Activated CD4-positive, alpha-beta T cell treated with anti-CD3 and anti-CD28 coated beads, Interleukin-2, amount 10 ng/mL, durations not matched to agents 7 days and 5 days (primary cell): ENCODE results near the gene OR14A16. TPM values are rescaled to one million over a fixed set of nuclear protein-coding genes. Genes with fewer than 3 reads are reported as not detected.

ENCODE experiments used
- CTCF ChIA-PET: fragments of 350-600 bp; sonication (Branson Sonifier 250); formaldehyde crosslinking; loops from one replicate; lab custom pipeline; 2021; ENCODE audit warnings: antibody characterized with exemption; lab: Charles Lee
- POLR2A ChIA-PET: fragments of 350-600 bp; sonication (Branson Sonifier 250); formaldehyde crosslinking; loops from one replicate; lab custom pipeline; 2021; ENCODE audit warnings: antibody characterized with exemption; lab: Charles Lee
- DNase-seq: peaks from one replicate; pipeline ENCODE4 v3.0.0-alpha.2; 2020
- H3K27ac Mint-ChIP-seq: one replicate; pipeline ENCODE4 v1.8.0; 2021; ENCODE audit warnings: mild to moderate bottlenecking, moderate library complexity, mixed read lengths
- H3K27me3 Mint-ChIP-seq: one replicate; pipeline ENCODE4 v1.8.0; 2021; ENCODE audit warnings: mixed read lengths
- H3K36me3 Mint-ChIP-seq: one replicate; pipeline ENCODE4 v1.8.0; 2021; ENCODE audit warnings: low read depth, mixed read lengths
- H3K4me1 Mint-ChIP-seq: one replicate; pipeline ENCODE4 v1.8.0; 2021; ENCODE audit warnings: mixed read lengths
- H3K4me3 Mint-ChIP-seq: one replicate; pipeline ENCODE4 v1.8.0; 2021; ENCODE audit warnings: mild to moderate bottlenecking, moderate library complexity, mixed read lengths
- H3K9me3 Mint-ChIP-seq: one replicate; pipeline ENCODE4 v1.8.0; 2021; ENCODE audit warnings: mixed read lengths
- total RNA-seq, 2 experiments: library from RNA; stranded (reverse); gene quantifications; one replicate each; pipeline ENCODE4 v1.2.3, GENCODE V29; 2021

OR14A16 gene
- total RNA-seq = not detected

GRCh38 chr1:247824023-247824422 is at the start of gene OR14A16:
Gene OR14A16 (minus strand): TSS chr1:247824119. CDS start chr1:247815729, 8,390 bp downstream.
- Mint-ChIP-seq H3K36me3 (no peaks in the 10 kb centered on the region), H3K4me1 (no peaks in the 10 kb centered on the region), H3K4me3 (no peak within 1 kb of the TSS), H3K27me3 (no peaks in the 10 kb centered on the region), H3K27ac (no peak within 1 kb of the TSS), H3K9me3 (no peaks in the 10 kb centered on the region)
- CTCF ChIA-PET = no interaction called here
- no peak for DNase-seq
- POLR2A ChIA-PET = no interaction called here

GRCh38 chr1:247865416-247865815 is 41.5 kb upstream of the OR14A16 start:
- H3K27ac Mint-ChIP-seq = no peak overlapping the region
- H3K9me3 Mint-ChIP-seq = no peaks in the 10 kb centered on the region
- ChIA-PET POLR2A (no interaction called here), CTCF (no interaction called here)
- H3K36me3 Mint-ChIP-seq = no peaks in the 10 kb centered on the region
- no peak overlapping the region for H3K4me3 Mint-ChIP-seq
- no peaks in the 10 kb centered on the region for H3K27me3 Mint-ChIP-seq
- H3K4me1 Mint-ChIP-seq = no peaks in the 10 kb centered on the region
- no peak for DNase-seq

GRCh38 chr1:247864644-247865043 is 40.7 kb upstream of the OR14A16 start:
- Mint-ChIP-seq H3K4me1 (no peaks in the 10 kb centered on the region), H3K27ac (no peak overlapping the region), H3K36me3 (no peaks in the 10 kb centered on the region), H3K4me3 (no peak overlapping the region), H3K27me3 (no peaks in the 10 kb centered on the region), H3K9me3 (no peaks in the 10 kb centered on the region)
- CTCF ChIA-PET = no interaction called here
- DNase-seq = no peak
- POLR2A ChIA-PET = no interaction called here

GRCh38 chr1:247862756-247863155 is 38.8 kb upstream of the OR14A16 start:
- H3K36me3 Mint-ChIP-seq = no peaks in the 10 kb centered on the region
- H3K27me3 Mint-ChIP-seq = peaks cover 11% of the 10 kb centered on the region
- POLR2A ChIA-PET = no interaction called here
- H3K27ac Mint-ChIP-seq = no peak overlapping the region
- CTCF ChIA-PET = no interaction called here
- no peaks in the 10 kb centered on the region for H3K9me3 Mint-ChIP-seq
- H3K4me1 Mint-ChIP-seq = peaks cover 6% of the 10 kb centered on the region
- DNase-seq = no peak
- no peak overlapping the region for H3K4me3 Mint-ChIP-seq

- H3K27me3 Mint-ChIP-seq = peaks cover 24% of the 10 kb centered on the region
- DNase-seq = peak; percentile 8
- H3K9me3 Mint-ChIP-seq = no peaks in the 10 kb centered on the region
- H3K36me3 Mint-ChIP-seq = no peaks in the 10 kb centered on the region
- POLR2A ChIA-PET = no interaction called here
- peak overlapping the region; percentile 82 for H3K27ac Mint-ChIP-seq
- peaks cover 10% of the 10 kb centered on the region for H3K4me1 Mint-ChIP-seq
- H3K4me3 Mint-ChIP-seq = peak overlapping the region; percentile 77
- CTCF ChIA-PET = no interaction called here
Measured at GRCh38 chr1:247857985-247858619, 34.2 kb upstream of the OR14A16 start.

- Mint-ChIP-seq H3K9me3 (no peaks in the 10 kb centered on the region), H3K36me3 (no peaks in the 10 kb centered on the region), H3K27me3 (peaks cover 24% of the 10 kb centered on the region), H3K27ac (peak within 1 kb of the TSS; percentile 82), H3K4me3 (peak within 1 kb of the TSS; percentile 77), H3K4me1 (peaks cover 10% of the 10 kb centered on the region)
- DNase-seq = peak; percentile 38
- CTCF ChIA-PET = interaction anchor here (0.6 kb wide), 1 partner anchor 507 kb away, joined by 3 read pairs; no protein-coding TSS in a partner anchor
- POLR2A ChIA-PET = interaction anchor here (0.5 kb wide), 1 partner anchor 48 kb away, joined by 3 read pairs; no protein-coding TSS in a partner anchor
Measured at GRCh38 chr1:247857069-247857984, 33.4 kb upstream of the OR14A16 start, which contains the start of gene TRIM58. Gene TRIM58 (plus strand): TSS chr1:247857187. CDS start chr1:247857247, 60 bp downstream.

- no peaks in the 10 kb centered on the region for H3K9me3 Mint-ChIP-seq
- H3K27ac Mint-ChIP-seq = no peak overlapping the region
- H3K4me1 Mint-ChIP-seq = peaks cover 10% of the 10 kb centered on the region
- peaks cover 24% of the 10 kb centered on the region for H3K27me3 Mint-ChIP-seq
- no peaks in the 10 kb centered on the region for H3K36me3 Mint-ChIP-seq
- no peak for DNase-seq
- CTCF ChIA-PET = no interaction called here
- POLR2A ChIA-PET = no interaction called here
- peak overlapping the region; percentile 66 for H3K4me3 Mint-ChIP-seq
Measured at GRCh38 chr1:247855911-247856310, 32.0 kb upstream of the OR14A16 start.

GRCh38 chr1:247854899-247855545 is 31.1 kb upstream of the OR14A16 start:
- CTCF ChIA-PET = no interaction called here
- Mint-ChIP-seq H3K4me1 (peaks cover 10% of the 10 kb centered on the region), H3K27me3 (peaks cover 24% of the 10 kb centered on the region), H3K9me3 (no peaks in the 10 kb centered on the region), H3K36me3 (no peaks in the 10 kb centered on the region), H3K27ac (no peak overlapping the region), H3K4me3 (no peak overlapping the region)
- POLR2A ChIA-PET = no interaction called here
- no peak for DNase-seq

- Mint-ChIP-seq H3K27me3 (peaks cover 6% of the 10 kb centered on the region), H3K4me3 (no peak overlapping the region), H3K4me1 (no peaks in the 10 kb centered on the region), H3K36me3 (no peaks in the 10 kb centered on the region), H3K27ac (no peak overlapping the region), H3K9me3 (no peaks in the 10 kb centered on the region)
- DNase-seq = no peak
- ChIA-PET POLR2A (no interaction called here), CTCF (no interaction called here)
Measured at GRCh38 chr1:247849616-247850015, 25.7 kb upstream of the OR14A16 start.

GRCh38 chr1:247848346-247848745 is 24.4 kb upstream of the OR14A16 start:
- ChIA-PET POLR2A (no interaction called here), CTCF (no interaction called here)
- H3K4me3 Mint-ChIP-seq = no peak overlapping the region
- no peaks in the 10 kb centered on the region for H3K4me1 Mint-ChIP-seq
- H3K27ac Mint-ChIP-seq = no peak overlapping the region
- no peaks in the 10 kb centered on the region for H3K27me3 Mint-ChIP-seq
- no peak for DNase-seq
- no peaks in the 10 kb centered on the region for H3K36me3 Mint-ChIP-seq
- no peaks in the 10 kb centered on the region for H3K9me3 Mint-ChIP-seq

- no peak for DNase-seq
- peaks cover 3% of the 10 kb centered on the region for H3K4me1 Mint-ChIP-seq
- no peaks in the 10 kb centered on the region for H3K36me3 Mint-ChIP-seq
- H3K4me3 Mint-ChIP-seq = no peak overlapping the region
- POLR2A ChIA-PET = no interaction called here
- no peak overlapping the region for H3K27ac Mint-ChIP-seq
- H3K9me3 Mint-ChIP-seq = no peaks in the 10 kb centered on the region
- CTCF ChIA-PET = no interaction called here
- no peaks in the 10 kb centered on the region for H3K27me3 Mint-ChIP-seq
Measured at GRCh38 chr1:247845693-247846017, 21.7 kb upstream of the OR14A16 start.

- CTCF ChIA-PET = interaction anchor here (1.5 kb wide), 1 partner anchor 8 kb away, joined by 4 read pairs; no protein-coding TSS in a partner anchor
- no peaks in the 10 kb centered on the region for H3K27me3 Mint-ChIP-seq
- H3K9me3 Mint-ChIP-seq = no peaks in the 10 kb centered on the region
- no peak for DNase-seq
- no peak overlapping the region for H3K27ac Mint-ChIP-seq
- peaks cover 3% of the 10 kb centered on the region for H3K4me1 Mint-ChIP-seq
- no peak overlapping the region for H3K4me3 Mint-ChIP-seq
- no peaks in the 10 kb centered on the region for H3K36me3 Mint-ChIP-seq
- POLR2A ChIA-PET = no interaction called here
Measured at GRCh38 chr1:247845011-247845692, 21.2 kb upstream of the OR14A16 start.
